Astrocyte of the cerebellum (primary cell): ENCODE results near the gene PIK3IP1.

Experiments
- DNase-seq: peaks from one replicate; pipeline ENCODE4 v3.0.0-alpha.2; 2011; ENCODE audit warnings: low read depth
- H3K4me3 ChIP-seq: 2 replicates; pipeline ENCODE4 v1.5.1; 2011; ENCODE audit warnings: mild to moderate bottlenecking, low read depth, low read length, moderate library complexity
- CTCF ChIP-seq: IDR thresholded peaks from 2 replicates; pipeline ENCODE4 v1.5.1; 2012; ENCODE audit warnings: low read length, low read depth, moderate library complexity, mild to moderate bottlenecking; ENCODE audit errors: missing control alignments
- in situ Hi-C: cut with HindIII; loops from 2 replicates; pipeline ENCODE4 v1.10.0; 2017; ENCODE audit warnings: low sequenced_read_pairs

PIK3IP1 gene

GRCh38 chr22:31271026-31271425 is 21.3 kb downstream of the PIK3IP1 start:
- no peak overlapping the region for H3K4me3 ChIP-seq
- no peak for DNase-seq
- no peak for TF ChIP-seq CTCF
- in situ Hi-C loops, result no loop called here

- no peak overlapping the region for H3K4me3 ChIP-seq
- in situ Hi-C loops, result no loop called here
- DNase-seq, result no peak
- no peak for TF ChIP-seq CTCF
Measured at GRCh38 chr22:31269892-31270579, 22.3 kb downstream of the PIK3IP1 start.

- no peak for DNase-seq
- H3K4me3 ChIP-seq, result no peak overlapping the region
- TF ChIP-seq CTCF, result no peak
- in situ Hi-C loops, result no loop called here
Measured at GRCh38 chr22:31268281-31268680, 24.0 kb downstream of the PIK3IP1 start.

GRCh38 chr22:31263896-31264640 is 28.2 kb downstream of the PIK3IP1 start:
- H3K4me3 ChIP-seq, result no peak overlapping the region
- TF ChIP-seq CTCF, result no peak
- no peak for DNase-seq
- in situ Hi-C loops, result no loop called here

GRCh38 chr22:31262312-31263133 is 29.8 kb downstream of the PIK3IP1 start:
- no peak for DNase-seq
- TF ChIP-seq CTCF, result no peak
- in situ Hi-C loops, result no loop called here
- no peak overlapping the region for H3K4me3 ChIP-seq

GRCh38 chr22:31260474-31260856 is 31.8 kb downstream of the PIK3IP1 start:
- TF ChIP-seq CTCF, result no peak
- DNase-seq, result no peak
- in situ Hi-C loops, result no loop called here
- no peak overlapping the region for H3K4me3 ChIP-seq
